HCT116 (cell line): ENCODE results near the gene SCGB1D2. TPM values are rescaled to one million over a fixed set of nuclear protein-coding genes. Genes with fewer than 3 reads are reported as not detected.

Source experiments
- ATAC-seq: fragments of 200-7000 bp; cut with Tn5 transposase; 2 replicates; pipeline ENCODE4 v1.9.1; 2020; ENCODE audit warnings: mild to moderate bottlenecking, moderate library complexity
- BruUV-seq: library from RNA; stranded (reverse); fragments of 400-500 nt; replicated peaks from 2 replicates; lab custom pipeline; 2021; lab: Mats Ljungman, UMichigan
- CTCF ChIA-PET: fragments of 300-600 bp; sonication (Branson Sonifier 250); formaldehyde crosslinking; loops from one replicate; lab custom pipeline; 2021; ENCODE audit warnings: antibody characterized with exemption; lab: Charles Lee
- POLR2A ChIA-PET: fragments of 300-600, 350-600 bp; sonication (Branson Sonifier 250); formaldehyde crosslinking; loops from one replicate; lab custom pipeline; 2021; ENCODE audit warnings: antibody characterized with exemption; lab: Charles Lee
- RAD21 ChIA-PET, 2 experiments: fragments of 300-600 bp; sonication (Branson Sonifier 250); formaldehyde crosslinking; loops; one replicate each; lab custom pipeline; 2023; ENCODE audit warnings: low total read pairs in 2 of 2; ENCODE audit not compliant: uncharacterized antibody in 2 of 2, unreplicated experiment in 2 of 2, low non-redundant PET in 1 of 2; lab: Charles Lee
- DNase-seq: peaks from one replicate; pipeline ENCODE4 v3.0.0-alpha.2; 2010; ENCODE audit warnings: low read depth, low spot score
- H2AFZ ChIP-seq: fragments of 200-600 bp; shearing (Covaris generic), sonication (generic); 2 replicates; pipeline ENCODE4 v1.6.1; 2017; ENCODE audit warnings: low read depth, mixed run types, mixed read lengths, antibody characterized with exemption, low read length; ENCODE audit not compliant: poor library complexity, severe bottlenecking
- H3K27ac ChIP-seq: 2 replicates; pipeline ENCODE4 v1.5.1; 2012; ENCODE audit warnings: low read depth, low read length
- H3K27me3 ChIP-seq: fragments of 200-600 bp; sonication (generic); 2 replicates; pipeline ENCODE4 v1.6.1; 2016; ENCODE audit warnings: mixed run types, low read length, mixed read lengths; ENCODE audit not compliant: insufficient read depth
- H3K36me3 ChIP-seq, 2 experiments: fragments of 200-500 bp in 1 of 2; fragments of 200-600 bp in 1 of 2; sonication (Bioruptor generic) in 1 of 2; sonication (generic) in 1 of 2; 2 replicates each; pipeline versions ENCODE4 v1.5.1 to v1.6.1; 2014 to 2016; ENCODE audit warnings: low read length in 2 of 2, inconsistent platforms in 1 of 2, mixed read lengths in 1 of 2, mixed run types in 1 of 2; ENCODE audit not compliant: insufficient read depth in 2 of 2, control insufficient read depth in 1 of 2
- H3K4me1 ChIP-seq, 2 experiments: fragments of 200-600 bp in 1 of 2; sonication (generic) in 1 of 2; 2 replicates each; pipeline versions ENCODE4 v1.5.1 to v1.6.1; 2012 to 2017; ENCODE audit warnings: low read length in 2 of 2, inconsistent platforms in 1 of 2, mild to moderate bottlenecking in 1 of 2, mixed read lengths in 1 of 2, mixed run types in 1 of 2, moderate library complexity in 1 of 2; ENCODE audit not compliant: insufficient read depth in 2 of 2, control insufficient read depth in 1 of 2
- H3K4me2 ChIP-seq: fragments of 200-600 bp; sonication (generic); 2 replicates; pipeline ENCODE4 v1.6.1; 2017; ENCODE audit warnings: mixed run types, low read length, mixed read lengths
- H3K4me3 ChIP-seq, 2 experiments: fragments of 200-600 bp in 1 of 2; sonication (generic) in 1 of 2; replicated peaks in 1 of 2; 2 replicates each; pipeline ENCODE4 v1.5.1; 2011 to 2016; ENCODE audit warnings: low read length in 2 of 2, control low read depth in 1 of 2, low read depth in 1 of 2, mild to moderate bottlenecking in 1 of 2, mixed read lengths in 1 of 2, mixed run types in 1 of 2
- H3K79me2 ChIP-seq: fragments of 200-600 bp; sonication (generic); 2 replicates; pipeline ENCODE4 v1.6.1; 2017; ENCODE audit warnings: mild to moderate bottlenecking, mixed run types, low read length, moderate library complexity, mixed read lengths; ENCODE audit not compliant: insufficient read depth
- H3K9ac ChIP-seq: fragments of 200-600 bp; sonication (generic); 2 replicates; pipeline ENCODE4 v1.6.1; 2016; ENCODE audit warnings: low read length, mixed read lengths
- H3K9me2 ChIP-seq: fragments of 200-600 bp; sonication (generic), shearing (Covaris generic); 2 replicates; pipeline ENCODE4 v1.6.1; 2017; ENCODE audit warnings: mixed run types, mild to moderate bottlenecking, moderate library complexity; ENCODE audit not compliant: insufficient read depth
- H3K9me3 ChIP-seq, 2 experiments: fragments of 200-500 bp in 1 of 2; fragments of 200-600 bp in 1 of 2; sonication (Bioruptor generic) in 1 of 2; sonication (generic) in 1 of 2; 2 replicates each; pipeline ENCODE4 v1.6.1; 2014 to 2017; ENCODE audit warnings: low read length in 2 of 2, mixed read lengths in 2 of 2, inconsistent platforms in 1 of 2, low read depth in 1 of 2, mild to moderate bottlenecking in 1 of 2, mixed run types in 1 of 2, moderate library complexity in 1 of 2; ENCODE audit not compliant: control insufficient read depth in 1 of 2, insufficient read depth in 1 of 2
- H4K20me1 ChIP-seq: fragments of 200-600 bp; sonication (generic), shearing (Covaris generic); 2 replicates; pipeline ENCODE4 v1.6.1; 2017; ENCODE audit warnings: mixed run types, mild to moderate bottlenecking, moderate library complexity; ENCODE audit not compliant: insufficient read depth
- CTCF ChIP-seq, 3 experiments: fragments of 200-600 bp in 1 of 3; sonication (generic) in 1 of 3; IDR thresholded peaks in 2 of 3; conservative IDR thresholded peaks in 1 of 3; 2 replicates each; pipeline ENCODE4 v1.5.1; 2012 to 2017; ENCODE audit warnings: low read depth in 2 of 3, low read length in 2 of 3, antibody characterized with exemption in 1 of 3, borderline replicate concordance in 1 of 3, control low read depth in 1 of 3, mild to moderate bottlenecking in 1 of 3, mixed read lengths in 1 of 3, mixed run types in 1 of 3, moderate library complexity in 1 of 3; ENCODE audit not compliant: insufficient read depth in 1 of 3
- EGR1 ChIP-seq: IDR thresholded peaks from 2 replicates; pipeline ENCODE4 v1.6.1; 2012; ENCODE audit warnings: low read depth
- ELF1 ChIP-seq: IDR thresholded peaks from 2 replicates; pipeline ENCODE4 v1.6.1; 2012; ENCODE audit warnings: low read depth, borderline replicate concordance
- EZH2 ChIP-seq: fragments of 200-600 bp; sonication (generic); IDR thresholded peaks from 2 replicates; pipeline ENCODE4 v1.6.1; 2017; ENCODE audit warnings: antibody characterized with exemption, mixed run types
- EZH2phosphoT487 ChIP-seq: fragments of 200-600 bp; IDR thresholded peaks from 2 replicates; pipeline ENCODE4 v1.6.1; 2018; ENCODE audit warnings: antibody characterized with exemption, borderline replicate concordance
- JUND ChIP-seq: IDR thresholded peaks from 2 replicates; pipeline ENCODE4 v1.6.1; 2012
- POLR2A ChIP-seq: IDR thresholded peaks from 2 replicates; pipeline ENCODE4 v1.7.0; 2011; ENCODE audit warnings: borderline replicate concordance; ENCODE audit not compliant: insufficient read depth, insufficient read length; ENCODE audit errors: extremely low read depth
- POLR2AphosphoS5 ChIP-seq: IDR thresholded peaks from 2 replicates; pipeline ENCODE4 v1.6.1; 2011; ENCODE audit warnings: mild to moderate bottlenecking, low read depth, low read length, moderate library complexity
- REST ChIP-seq: IDR thresholded peaks from 2 replicates; pipeline ENCODE4 v1.6.1; 2012; ENCODE audit warnings: low read depth
- SIN3A ChIP-seq: IDR thresholded peaks from 2 replicates; pipeline ENCODE4 v1.6.1; 2012; ENCODE audit warnings: low read depth
- SP1 ChIP-seq: IDR thresholded peaks from 2 replicates; pipeline ENCODE4 v1.6.1; 2012; ENCODE audit warnings: low read depth
- SRF ChIP-seq: IDR thresholded peaks from 2 replicates; pipeline ENCODE4 v1.6.1; 2012; ENCODE audit warnings: low read depth
- TCF7L2 ChIP-seq: IDR thresholded peaks from 2 replicates; pipeline ENCODE4 v1.7.0; 2011; ENCODE audit warnings: borderline replicate concordance, inconsistent platforms; ENCODE audit not compliant: insufficient read depth, insufficient read length; ENCODE audit errors: extremely low read depth
- YY1 ChIP-seq: IDR thresholded peaks from 2 replicates; pipeline ENCODE4 v1.6.1; 2011; ENCODE audit warnings: low read length, low read depth, moderate library complexity, mild to moderate bottlenecking; ENCODE audit not compliant: insufficient replicate concordance; ENCODE audit errors: extremely low read depth
- ZBTB33 ChIP-seq: IDR thresholded peaks from 2 replicates; pipeline ENCODE4 v1.6.1; 2011; ENCODE audit warnings: mild to moderate bottlenecking, low read length, moderate library complexity; ENCODE audit not compliant: insufficient replicate concordance; ENCODE audit errors: extremely low read depth
- ZFX ChIP-seq: fragments of 450-650 bp; IDR thresholded peaks from 2 replicates; pipeline ENCODE4 v1.6.1; 2017
- ZNF274 ChIP-seq: fragments of 200-500 bp; sonication (Bioruptor generic); IDR thresholded peaks from 2 replicates; pipeline ENCODE4 v1.6.1; 2014; ENCODE audit warnings: mild to moderate bottlenecking, low read depth, low read length, inconsistent platforms
- intact Hi-C: fragments of 100-400 bp; cut with micrococcal nuclease; formaldehyde crosslinking; loops from 2 replicates; pipeline ENCODE4 v1.10.0; 2022
- total RNA-seq: library from RNA; stranded (reverse); gene quantifications from one replicate; pipeline ENCODE4 v1.2.1, GENCODE V29; 2021; ENCODE audit not compliant: unreplicated experiment

The SCGB1D2 gene
- total RNA-seq, 1 experiment from 2014 or later, result not detected

GRCh38 chr11:62253999-62254542, 12.0 kb downstream of the SCGB1D2 start:
- intact Hi-C loops, result no loop called here
- Histone ChIP-seq H3K9me2 (no peaks in the 10 kb centered on the region), H3K9me3 (peaks cover 10 to 16% of the 10 kb centered on the region in 2 experiments; a peak in 2 of 4 replicates), H4K20me1 (no peaks in the 10 kb centered on the region), H3K9ac (no peak overlapping the region), H3K27ac (no peak overlapping the region), H3K4me1 (no peaks in the 10 kb centered on the region), H3K4me2 (no peak overlapping the region), H3K4me3 (no peak overlapping the region), H3K36me3 (no peaks in the 10 kb centered on the region), H3K27me3 (no peaks in the 10 kb centered on the region; the same call in 1 of the 2 replicates), H3K79me2 (no peaks in the 10 kb centered on the region), H2AFZ (no peak overlapping the region)
- ChIA-PET POLR2A (no interaction called here), RAD21 (no interaction called here), CTCF (no interaction called here)
- DNase-seq (no peak), ATAC-seq (no peak)
- TF ChIP-seq EZH2phosphoT487 (no peak), ELF1 (no peak), ZNF274 (no peak), JUND (no peak), ZBTB33 (no peak), TCF7L2 (no peak), ZFX (no peak), CTCF (IDR thresholded peaks at IDR 0.05 in 2 of 3, conservative IDR thresholded peaks at IDR 0.05 in 1 of 3; ENCODE audit: borderline replicate concordance in 1 of 3, insufficient read depth in 1 of 3, low read depth in 2 of 3, low read length in 2 of 3) (no peak), REST (no peak), YY1 (no peak), EGR1 (no peak), POLR2AphosphoS5 (no peak), EZH2 (no peak), POLR2A (no peak), SP1 (no peak), SRF (no peak), SIN3A (no peak)
- no TSS peak for BruUV-seq
